Thoracic aorta (tissue), 2 donors: ENCODE measurements around the gene GPS2. TPM values are rescaled to one million over a fixed set of nuclear protein-coding genes. Genes with fewer than 3 reads are reported as not detected.

Experiments
- ATAC-seq: fragments of 150-250 bp; one replicate; pipeline ENCODE4 v1.8.0; 2017; ENCODE audit warnings: low read depth; ENCODE audit not compliant: insufficient number of reproducible peaks, low FRiP score
- DNase-seq: peaks from one replicate; pipeline ENCODE4 v3.0.0-alpha.2; 2020; ENCODE audit warnings: low spot score
- H3K27ac ChIP-seq, 2 donors: fragments of 200-600 bp; sonication (generic); 1 replicate in 1 of 2; 2 replicates in 1 of 2; pipeline ENCODE4 v1.5.1; 2016; ENCODE audit warnings: mild to moderate bottlenecking in 2 of 2, moderate library complexity in 2 of 2
- H3K27me3 ChIP-seq: fragments of 200-600 bp; sonication (generic); replicated peaks from 2 replicates; pipeline ENCODE4 v1.6.0; 2016; ENCODE audit warnings: mild to moderate bottlenecking; ENCODE audit not compliant: insufficient read depth
- H3K36me3 ChIP-seq: fragments of 200-600 bp; sonication (generic); one replicate; pipeline ENCODE4 v1.5.1; 2016
- H3K4me1 ChIP-seq, 2 donors: fragments of 200-600 bp; sonication (generic); 1 replicate in 1 of 2; 2 replicates in 1 of 2; pipeline versions ENCODE4 v1.5.1 to v1.6.0; 2016; ENCODE audit warnings: low read depth in 2 of 2, mild to moderate bottlenecking in 1 of 2; ENCODE audit not compliant: control insufficient read depth in 1 of 2
- H3K4me3 ChIP-seq: fragments of 200-600 bp; sonication (generic); 2 replicates; pipeline ENCODE4 v1.5.1; 2016; ENCODE audit warnings: mild to moderate bottlenecking
- H3K9me3 ChIP-seq: fragments of 200-600 bp; sonication (generic); 2 replicates; pipeline ENCODE4 v1.5.1; 2016
- total RNA-seq, 2 donors: library from RNA; depleted of rRNA; stranded (reverse); fragments of >200 nt; gene quantifications; one replicate each; pipeline versions ENCODE4 v1.1.0 to v1.2.3, GENCODE V29; 2016
- TF ChIP-seq, protein P1 (sequence below): fragments of 200-600 bp; sonication (generic); IDR thresholded peaks from one replicate; pipeline ENCODE4 v1.5.1; 2019; ENCODE audit warnings: antibody characterized with exemption

Gene GPS2, protein sequence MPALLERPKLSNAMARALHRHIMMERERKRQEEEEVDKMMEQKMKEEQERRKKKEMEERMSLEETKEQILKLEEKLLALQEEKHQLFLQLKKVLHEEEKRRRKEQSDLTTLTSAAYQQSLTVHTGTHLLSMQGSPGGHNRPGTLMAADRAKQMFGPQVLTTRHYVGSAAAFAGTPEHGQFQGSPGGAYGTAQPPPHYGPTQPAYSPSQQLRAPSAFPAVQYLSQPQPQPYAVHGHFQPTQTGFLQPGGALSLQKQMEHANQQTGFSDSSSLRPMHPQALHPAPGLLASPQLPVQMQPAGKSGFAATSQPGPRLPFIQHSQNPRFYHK
- 10 to 100 TPM; 66.5 to 100.0 TPM for total RNA-seq

DNA sequence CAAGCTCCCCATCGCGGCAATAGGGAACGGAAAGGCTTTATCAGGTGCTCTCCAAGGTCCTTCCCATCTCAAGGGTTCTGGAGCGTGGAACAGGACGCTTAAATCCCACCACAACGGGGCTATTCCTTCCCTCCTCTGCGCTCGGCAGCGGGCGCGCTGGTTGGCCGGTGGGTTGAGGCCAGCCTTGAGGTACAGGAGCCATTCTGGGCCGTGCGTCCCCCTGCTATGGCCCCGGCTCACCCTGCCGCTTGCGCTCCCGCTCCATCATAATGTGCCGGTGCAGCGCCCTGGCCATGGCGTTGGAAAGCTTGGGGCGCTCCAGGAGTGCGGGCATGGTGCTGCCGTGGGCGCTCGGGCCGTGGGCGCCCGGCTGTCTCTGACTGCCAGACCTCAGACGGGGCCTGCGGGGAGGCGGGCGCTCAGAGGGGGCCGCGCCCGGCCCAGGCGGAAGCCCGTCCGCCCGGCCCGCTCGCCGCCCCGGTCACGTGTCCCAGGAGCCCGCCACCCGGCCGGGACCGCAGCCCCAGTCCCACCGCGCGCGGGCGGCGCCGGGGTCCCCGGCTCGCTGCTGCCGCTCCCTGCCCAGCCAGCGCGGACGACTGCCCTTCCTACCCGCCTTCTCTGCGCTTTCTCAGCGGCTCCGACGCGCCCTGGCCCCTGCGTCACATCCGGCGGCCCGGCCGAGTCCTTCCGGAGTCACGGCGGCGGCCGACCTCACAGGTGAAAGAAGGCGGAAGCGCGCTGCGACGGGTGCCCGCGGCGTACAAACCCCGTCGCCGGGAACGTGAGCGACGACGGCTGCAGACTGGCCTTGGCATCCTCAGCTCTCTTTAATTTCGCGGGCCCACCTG is at the start of gene GPS2:
Gene GPS2, minus strand, starts transcription at position 642 of the 851 bp plus-strand sequence. Its CDS starts 308 bp downstream, at position 334.
- no peaks in the 10 kb centered on the region for H3K27me3 ChIP-seq
- peaks cover 61% of the 10 kb centered on the region for H3K36me3 ChIP-seq
- H3K9me3 ChIP-seq: no peaks in the 10 kb centered on the region
- DNase-seq (peak; percentile 75), ATAC-seq (peak; percentile 58)
- TF ChIP-seq, protein P1, sequence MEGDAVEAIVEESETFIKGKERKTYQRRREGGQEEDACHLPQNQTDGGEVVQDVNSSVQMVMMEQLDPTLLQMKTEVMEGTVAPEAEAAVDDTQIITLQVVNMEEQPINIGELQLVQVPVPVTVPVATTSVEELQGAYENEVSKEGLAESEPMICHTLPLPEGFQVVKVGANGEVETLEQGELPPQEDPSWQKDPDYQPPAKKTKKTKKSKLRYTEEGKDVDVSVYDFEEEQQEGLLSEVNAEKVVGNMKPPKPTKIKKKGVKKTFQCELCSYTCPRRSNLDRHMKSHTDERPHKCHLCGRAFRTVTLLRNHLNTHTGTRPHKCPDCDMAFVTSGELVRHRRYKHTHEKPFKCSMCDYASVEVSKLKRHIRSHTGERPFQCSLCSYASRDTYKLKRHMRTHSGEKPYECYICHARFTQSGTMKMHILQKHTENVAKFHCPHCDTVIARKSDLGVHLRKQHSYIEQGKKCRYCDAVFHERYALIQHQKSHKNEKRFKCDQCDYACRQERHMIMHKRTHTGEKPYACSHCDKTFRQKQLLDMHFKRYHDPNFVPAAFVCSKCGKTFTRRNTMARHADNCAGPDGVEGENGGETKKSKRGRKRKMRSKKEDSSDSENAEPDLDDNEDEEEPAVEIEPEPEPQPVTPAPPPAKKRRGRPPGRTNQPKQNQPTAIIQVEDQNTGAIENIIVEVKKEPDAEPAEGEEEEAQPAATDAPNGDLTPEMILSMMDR: no peak
- peak within 1 kb of the TSS; percentile 99 for H3K4me3 ChIP-seq
- H3K4me1 ChIP-seq: peaks cover 22 to 40% of the 10 kb centered on the region in 2 donors
- H3K27ac ChIP-seq: peak within 1 kb of the TSS; percentile 90 to 98

DNA sequence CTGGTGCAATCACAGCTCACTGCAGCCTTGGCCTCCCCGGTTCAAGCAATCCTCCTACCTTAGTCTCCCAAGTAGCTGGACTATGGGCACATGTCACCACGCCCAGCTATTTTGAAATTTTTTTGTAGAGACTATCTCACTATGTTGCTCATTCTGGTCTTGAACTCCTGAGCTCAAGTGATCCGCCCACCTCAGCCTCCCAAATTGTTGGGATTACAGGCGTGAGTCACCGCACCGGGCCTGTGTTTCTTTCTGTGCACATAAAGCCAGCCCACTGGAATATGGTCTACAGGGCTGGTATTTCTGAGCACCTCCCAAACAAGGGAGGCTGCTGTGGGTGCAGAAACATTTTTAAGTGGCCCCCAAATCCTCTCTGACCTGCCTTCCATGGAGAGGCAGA is 48.2 kb upstream of the GPS2 start:
- no peak overlapping the region for H3K4me3 ChIP-seq
- H3K4me1 ChIP-seq: no peaks in the 10 kb centered on the region
- H3K36me3 ChIP-seq: no peaks in the 10 kb centered on the region
- no peaks in the 10 kb centered on the region for H3K9me3 ChIP-seq
- H3K27me3 ChIP-seq: no peaks in the 10 kb centered on the region
- DNase-seq (no peak), ATAC-seq (no peak)
- TF ChIP-seq, protein P1: no peak
- no peak overlapping the region for H3K27ac ChIP-seq

DNA sequence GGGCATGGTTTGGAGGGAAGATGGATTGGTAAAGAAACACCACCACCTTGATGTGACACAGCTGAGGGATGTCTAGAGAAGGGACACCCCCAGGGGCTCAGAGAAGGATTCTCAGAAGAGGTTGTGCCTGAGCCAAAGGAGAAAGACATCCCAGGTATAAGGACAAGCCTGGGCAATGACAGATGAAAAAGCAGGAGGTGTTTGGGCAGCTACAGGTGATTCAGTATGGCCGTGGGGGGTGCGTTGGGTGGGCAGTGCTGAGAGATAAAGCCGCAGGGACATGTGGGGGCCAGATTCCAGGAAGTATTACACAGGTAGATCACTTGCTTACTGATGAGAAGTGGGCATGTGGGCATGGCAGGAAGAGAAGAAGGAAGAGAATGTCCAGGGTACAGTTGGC is 46.7 kb upstream of the GPS2 start:
- Histone ChIP-seq H3K9me3 (no peaks in the 10 kb centered on the region), H3K27ac (no peak overlapping the region), H3K4me1 (no peaks in the 10 kb centered on the region), H3K27me3 (no peaks in the 10 kb centered on the region), H3K36me3 (no peaks in the 10 kb centered on the region), H3K4me3 (no peak overlapping the region)
- ATAC-seq (no peak), DNase-seq (no peak)
- TF ChIP-seq, protein P1: no peak

DNA sequence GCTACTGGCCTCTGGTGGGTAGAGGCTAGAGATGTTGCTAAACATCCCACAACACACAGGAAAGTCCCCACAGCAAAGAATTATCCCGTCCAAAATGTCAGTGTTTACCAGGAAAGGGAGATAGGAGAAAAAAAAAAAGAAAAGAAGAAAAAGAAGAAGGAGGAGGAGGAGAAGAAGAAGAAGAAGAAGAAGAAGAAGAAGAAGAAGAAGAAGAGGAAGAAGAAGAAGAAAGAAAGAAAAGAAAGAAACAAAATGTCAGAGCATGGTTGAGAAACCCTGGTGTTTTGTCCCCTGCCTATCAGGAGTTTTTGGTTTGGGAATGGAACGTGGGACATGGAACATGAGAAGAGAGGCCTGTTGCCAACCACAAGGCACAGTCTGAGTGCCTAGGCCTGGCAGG is 42.2 kb upstream of the GPS2 start:
- Histone ChIP-seq H3K4me3 (no peak overlapping the region), H3K4me1 (peaks cover 16 to 29% of the 10 kb centered on the region in 2 donors), H3K27ac (no peak overlapping the region), H3K9me3 (no peaks in the 10 kb centered on the region), H3K27me3 (no peaks in the 10 kb centered on the region), H3K36me3 (no peaks in the 10 kb centered on the region)
- no peak for DNase-seq
- TF ChIP-seq, protein P1: no peak
- no peak for ATAC-seq

DNA sequence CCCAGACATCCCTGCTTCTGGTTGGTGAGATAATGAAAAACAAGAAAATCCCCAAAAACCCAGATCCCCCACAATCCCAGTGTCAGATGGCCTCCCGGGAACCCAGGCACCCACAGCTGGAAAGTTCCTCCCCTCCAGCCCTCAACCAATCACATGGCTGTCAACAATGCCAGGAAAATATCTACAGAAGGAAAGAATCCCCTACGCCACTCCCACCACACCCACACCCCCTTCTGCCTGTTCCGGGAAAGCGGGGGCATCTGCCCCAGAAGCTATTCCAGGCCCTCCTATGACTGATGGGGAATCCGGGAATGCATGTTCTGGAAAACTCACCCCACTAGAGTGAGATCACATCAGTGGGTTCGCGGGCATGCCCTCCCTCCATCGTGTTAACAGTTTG is 41.6 kb upstream of the GPS2 start:
- no peak overlapping the region for H3K4me3 ChIP-seq
- DNase-seq: no peak
- peaks cover 16 to 29% of the 10 kb centered on the region in 2 donors for H3K4me1 ChIP-seq
- no peak overlapping the region for H3K27ac ChIP-seq
- no peaks in the 10 kb centered on the region for H3K27me3 ChIP-seq
- ATAC-seq: no peak
- H3K36me3 ChIP-seq: no peaks in the 10 kb centered on the region
- no peaks in the 10 kb centered on the region for H3K9me3 ChIP-seq
- TF ChIP-seq, protein P1: no peak
